Subcutaneous abdominal adipose tissue (tissue), 5 donors: Measurements from ENCODE around the gene CPNE2.
"Not testable (repeated sequence)": the region's sequence is repeated elsewhere in the genome, so short reads cannot be mapped to it uniquely, and the experiment has no call there.

Experiments
- H3K27ac ChIP-seq: one replicate; pipeline ENCODE4 v1.7.0; 2013; ENCODE audit warnings: low read depth, mild to moderate bottlenecking, inconsistent platforms, low read length, moderate library complexity
- H3K27me3 ChIP-seq, 5 donors: one replicate each; pipeline ENCODE4 v1.7.0; 2013; ENCODE audit warnings: low read length in 5 of 5, inconsistent platforms in 1 of 5; ENCODE audit not compliant: control insufficient read depth in 5 of 5, insufficient read depth in 4 of 5
- H3K36me3 ChIP-seq, 5 donors: one replicate each; pipeline ENCODE4 v1.7.0; 2013; ENCODE audit warnings: low read length in 5 of 5; ENCODE audit not compliant: control insufficient read depth in 5 of 5, insufficient read depth in 5 of 5
- H3K4me1 ChIP-seq, 5 donors: one replicate each; pipeline ENCODE4 v1.7.0; 2013; ENCODE audit warnings: low read length in 5 of 5, mild to moderate bottlenecking in 3 of 5, moderate library complexity in 1 of 5; ENCODE audit not compliant: control insufficient read depth in 5 of 5, insufficient read depth in 5 of 5
- H3K4me3 ChIP-seq, 5 donors: one replicate each; pipeline ENCODE4 v1.7.0; 2013; ENCODE audit warnings: low read length in 5 of 5, low read depth in 1 of 5
- H3K9ac ChIP-seq, 5 donors: one replicate each; pipeline ENCODE4 v1.7.0; 2013; ENCODE audit warnings: low read length in 5 of 5, mild to moderate bottlenecking in 4 of 5, moderate library complexity in 3 of 5
- H3K9me3 ChIP-seq, 5 donors: one replicate each; pipeline ENCODE4 v1.7.0; 2013; ENCODE audit warnings: low read length in 5 of 5; ENCODE audit not compliant: control insufficient read depth in 5 of 5
- donor health status: healthy.
- donor health status: healthy.
- donor health status: healthy.
- donor health status: healthy.
- donor health status: healthy.

The CPNE2 gene

DNA sequence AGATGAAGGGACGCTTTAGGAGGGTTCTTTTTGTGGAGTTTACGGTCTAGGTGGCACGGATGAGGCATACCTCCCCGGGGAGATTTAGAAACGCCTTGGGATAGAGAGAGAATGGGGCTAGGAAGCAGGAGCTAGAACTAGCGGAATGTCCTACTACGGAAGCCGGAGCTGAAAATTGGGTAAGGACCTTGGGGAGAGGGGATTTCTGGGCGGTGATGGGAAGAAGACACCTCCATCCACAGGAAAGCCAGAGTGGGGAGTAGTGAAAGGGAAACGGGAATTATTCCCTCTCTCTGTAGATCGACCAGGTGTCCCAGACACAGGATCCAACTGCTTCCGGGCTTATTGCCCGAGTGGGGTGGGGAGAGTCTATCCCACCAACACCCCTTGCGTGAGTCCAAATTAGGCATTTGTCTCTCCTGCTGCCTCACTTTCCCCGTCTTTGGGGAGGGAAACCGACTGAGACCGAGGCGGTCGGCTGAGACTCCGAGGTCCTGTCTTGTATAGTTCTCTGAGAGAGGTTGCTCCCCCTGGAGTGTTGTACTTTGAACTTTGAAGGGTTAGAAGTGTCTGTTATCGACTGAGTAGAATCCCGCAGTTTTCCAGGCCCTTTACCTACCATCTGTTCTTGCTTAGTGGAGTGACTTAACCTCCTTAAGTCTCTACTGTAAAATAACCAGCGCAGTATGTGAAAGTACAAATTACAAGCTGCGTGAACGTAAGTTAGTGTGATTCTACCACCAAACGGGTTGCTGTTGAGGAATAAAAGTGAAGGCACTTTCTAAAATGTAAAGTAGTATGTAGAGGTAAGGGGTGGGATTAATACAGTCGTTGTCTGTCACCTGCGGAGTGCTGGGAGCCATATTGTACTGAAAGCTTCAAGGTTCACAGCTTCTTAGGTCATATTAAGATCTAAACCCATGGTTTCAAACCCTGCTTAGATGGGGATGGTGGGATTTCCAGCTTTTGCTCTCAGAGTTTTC lies 94.8 kb downstream of the CPNE2 start:
- H3K9ac ChIP-seq, result peak overlapping the region; percentile 81 to 96 (median 93)
- peak overlapping the region; percentile 85 for H3K27ac ChIP-seq
- no peaks in the 10 kb centered on the region for H3K27me3 ChIP-seq
- H3K4me3 ChIP-seq, result peak overlapping the region; percentile 84 to 99 (median 90)
- H3K9me3 ChIP-seq, result no peaks in the 10 kb centered on the region
- peaks cover 0 to 2% (median 0%) of the 10 kb centered on the region in 5 donors for H3K36me3 ChIP-seq
- H3K4me1 ChIP-seq, result peaks cover 5 to 35% (median 31%) of the 10 kb centered on the region in 5 donors

DNA sequence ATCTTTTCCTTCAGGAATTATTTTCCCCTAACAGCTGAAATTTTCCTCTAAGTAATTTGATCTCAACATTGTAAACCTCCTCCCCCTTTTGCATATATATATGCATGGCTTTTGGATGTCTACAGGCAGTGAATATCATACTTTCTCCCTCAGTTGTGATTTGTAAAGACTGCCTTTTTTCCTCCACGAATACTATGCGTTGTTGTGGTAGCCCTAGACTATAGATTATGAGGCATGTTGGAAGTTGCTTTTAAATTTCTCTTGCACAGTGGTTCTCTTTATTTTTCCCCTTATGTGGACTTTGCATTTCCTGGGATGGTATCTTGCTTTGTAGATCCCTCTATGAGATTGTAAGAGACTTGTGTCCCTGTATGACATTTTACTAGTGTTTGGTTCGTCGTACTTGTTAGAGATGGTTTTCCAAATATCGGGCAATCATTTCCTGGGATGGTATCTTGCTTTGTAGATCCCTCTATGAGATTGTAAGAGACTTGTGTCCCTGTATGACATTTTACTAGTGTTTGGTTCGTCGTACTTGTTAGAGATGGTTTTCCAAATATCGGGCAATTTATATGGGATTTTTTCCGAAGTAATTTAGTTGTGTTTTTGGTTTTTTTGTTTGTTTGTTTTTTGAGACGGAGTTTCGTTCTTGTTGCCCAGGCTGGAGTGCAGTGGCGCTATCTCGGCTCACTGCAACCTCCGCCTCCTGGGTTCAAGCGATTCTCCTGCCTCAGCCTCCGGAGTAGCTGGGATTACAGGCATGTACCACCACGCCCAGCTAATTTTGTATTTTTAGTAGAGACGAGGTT lies 95.7 kb downstream of the CPNE2 start:
- H3K36me3 ChIP-seq, H3K9me3 ChIP-seq, H3K27me3 ChIP-seq, H3K27ac ChIP-seq: not testable (repeated sequence)
- Histone ChIP-seq H3K4me1 (peaks cover 5 to 35% (median 31%) of the 10 kb centered on the region in 5 donors), H3K4me3 (peak overlapping the region in 2 of 5 donors; percentile 84 to 95), H3K9ac (peak overlapping the region in 2 of 5 donors; percentile 95 to 96)

DNA sequence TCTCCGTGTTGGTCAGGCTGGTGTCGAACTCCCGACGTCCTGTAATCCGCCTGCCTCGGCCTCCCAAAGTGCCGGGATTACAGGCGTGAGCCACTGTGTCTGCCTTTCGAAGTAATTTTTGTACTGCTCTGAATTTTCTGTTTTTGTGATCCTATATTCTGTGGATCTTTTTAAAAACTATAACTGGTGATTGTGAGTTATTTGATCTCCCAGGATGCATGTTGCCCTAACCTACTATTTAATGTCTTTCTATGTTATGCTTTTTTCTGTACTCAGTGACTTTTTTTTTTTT lies 96.3 kb downstream of the CPNE2 start:
- no peak overlapping the region for H3K27ac ChIP-seq
- H3K27me3 ChIP-seq, result no peaks in the 10 kb centered on the region
- H3K4me1 ChIP-seq, result peaks cover 5 to 35% (median 31%) of the 10 kb centered on the region in 5 donors
- H3K4me3 ChIP-seq, result no peak overlapping the region
- H3K36me3 ChIP-seq, result peaks cover 0 to 2% (median 0%) of the 10 kb centered on the region in 5 donors
- H3K9ac ChIP-seq, result no peak overlapping the region
- H3K9me3 ChIP-seq, result no peaks in the 10 kb centered on the region

DNA sequence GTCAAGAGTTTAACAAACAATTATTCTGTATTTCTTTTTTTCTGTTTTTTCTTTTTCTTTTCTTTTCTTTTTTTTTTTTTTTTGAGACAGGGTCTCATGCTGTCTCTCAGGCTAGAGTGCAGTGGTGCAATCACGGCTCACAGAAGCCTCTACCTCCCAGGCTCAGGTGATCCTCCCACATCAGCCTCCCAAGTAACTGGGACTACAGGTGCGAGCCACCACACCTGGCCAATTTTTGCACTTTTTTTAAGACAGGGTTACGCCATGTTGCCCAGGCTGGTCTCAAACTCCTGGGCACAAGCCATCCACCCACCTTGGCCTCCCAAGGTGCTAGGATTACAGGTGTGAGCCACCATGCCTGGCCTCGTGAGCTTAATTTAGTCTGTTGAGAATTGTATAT lies 97.1 kb downstream of the CPNE2 start:
- H3K4me1 ChIP-seq, result peaks cover 5 to 32% (median 28%) of the 10 kb centered on the region in 5 donors
- not testable (repeated sequence) for H3K27ac ChIP-seq, H3K36me3 ChIP-seq, H3K9ac ChIP-seq, H3K27me3 ChIP-seq, H3K9me3 ChIP-seq, H3K4me3 ChIP-seq

DNA sequence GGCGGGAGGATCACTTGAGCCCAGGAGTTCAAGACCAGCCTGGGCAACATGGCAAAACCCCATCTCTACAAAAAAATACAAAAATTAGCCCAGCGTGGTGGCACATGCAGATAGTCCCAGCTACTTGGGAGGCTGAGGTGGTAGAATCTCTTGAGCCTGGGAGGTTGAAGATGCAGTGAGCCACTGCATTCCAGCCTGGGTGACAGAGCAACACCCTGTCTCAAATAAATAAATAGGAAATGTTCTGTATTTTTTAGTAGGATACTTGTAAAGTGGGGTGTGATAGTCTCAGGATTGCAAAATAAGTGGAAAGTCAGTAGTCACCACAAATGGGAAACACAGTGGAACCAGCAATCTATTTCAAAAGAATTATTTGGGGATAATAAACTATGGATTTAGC lies 97.8 kb downstream of the CPNE2 start:
- no peaks in the 10 kb centered on the region for H3K27me3 ChIP-seq
- H3K36me3 ChIP-seq, result peaks cover 0 to 2% (median 0%) of the 10 kb centered on the region in 5 donors
- peaks cover 2 to 26% (median 22%) of the 10 kb centered on the region in 5 donors for H3K4me1 ChIP-seq
- no peak overlapping the region for H3K4me3 ChIP-seq
- no peak overlapping the region for H3K27ac ChIP-seq
- peak overlapping the region in 1 of 5 donors; percentile 21 for H3K9ac ChIP-seq
- H3K9me3 ChIP-seq, result no peaks in the 10 kb centered on the region

DNA sequence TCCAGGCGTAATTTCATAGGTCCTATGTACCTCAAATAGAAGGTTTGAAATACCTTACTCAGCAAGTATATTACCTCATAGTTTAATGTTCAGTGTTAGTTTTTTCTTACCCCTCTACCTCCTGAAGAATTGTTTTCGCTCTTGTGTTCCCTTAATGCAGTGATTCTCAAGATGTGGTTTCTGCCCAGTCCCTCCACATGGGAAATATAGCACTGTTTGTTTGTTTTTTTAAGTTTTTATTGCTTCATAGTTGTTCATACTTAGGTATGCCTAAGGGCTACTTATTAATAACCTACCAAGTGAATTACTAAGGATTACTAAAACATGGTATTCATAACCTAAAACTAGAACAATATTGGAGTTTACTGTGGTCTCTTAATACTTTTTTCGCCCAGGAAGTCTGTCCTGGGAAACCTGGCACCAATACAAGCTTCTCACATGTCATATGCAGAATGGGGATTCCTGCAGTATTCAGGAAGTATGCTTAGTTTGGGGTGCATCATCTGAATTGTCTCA lies 98.7 kb downstream of the CPNE2 start:
- Histone ChIP-seq H3K27ac (no peak overlapping the region), H3K4me3 (no peak overlapping the region), H3K9me3 (no peaks in the 10 kb centered on the region), H3K4me1 (peaks cover 2 to 22% (median 19%) of the 10 kb centered on the region in 5 donors), H3K9ac (no peak overlapping the region), H3K27me3 (no peaks in the 10 kb centered on the region), H3K36me3 (peaks cover 0 to 2% (median 0%) of the 10 kb centered on the region in 5 donors)

DNA sequence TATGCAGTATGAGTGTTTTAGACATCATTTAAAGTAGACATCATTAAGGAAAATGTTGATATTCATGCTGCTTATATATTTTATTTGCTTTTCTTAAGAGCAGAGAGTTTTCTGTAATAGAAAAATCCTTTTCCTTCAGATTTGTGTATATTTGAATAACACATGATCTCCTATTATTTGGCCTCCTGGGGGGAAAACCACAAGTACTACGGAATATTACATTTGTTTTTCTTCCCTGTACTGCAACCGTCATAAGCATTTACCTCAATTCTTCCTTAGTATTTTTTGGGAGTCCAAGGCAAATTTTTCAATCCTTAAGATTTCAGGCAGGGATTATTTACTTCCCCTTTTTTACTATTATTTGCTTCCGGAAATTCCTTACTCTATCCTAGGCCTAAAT lies 99.8 kb downstream of the CPNE2 start:
- H3K27ac ChIP-seq, result no peak overlapping the region
- H3K4me3 ChIP-seq, result no peak overlapping the region
- H3K36me3 ChIP-seq, result peaks cover 0 to 2% (median 0%) of the 10 kb centered on the region in 5 donors
- no peaks in the 10 kb centered on the region for H3K9me3 ChIP-seq
- H3K9ac ChIP-seq, result no peak overlapping the region
- peaks cover 2 to 20% (median 12%) of the 10 kb centered on the region in 5 donors for H3K4me1 ChIP-seq
- no peaks in the 10 kb centered on the region for H3K27me3 ChIP-seq

DNA sequence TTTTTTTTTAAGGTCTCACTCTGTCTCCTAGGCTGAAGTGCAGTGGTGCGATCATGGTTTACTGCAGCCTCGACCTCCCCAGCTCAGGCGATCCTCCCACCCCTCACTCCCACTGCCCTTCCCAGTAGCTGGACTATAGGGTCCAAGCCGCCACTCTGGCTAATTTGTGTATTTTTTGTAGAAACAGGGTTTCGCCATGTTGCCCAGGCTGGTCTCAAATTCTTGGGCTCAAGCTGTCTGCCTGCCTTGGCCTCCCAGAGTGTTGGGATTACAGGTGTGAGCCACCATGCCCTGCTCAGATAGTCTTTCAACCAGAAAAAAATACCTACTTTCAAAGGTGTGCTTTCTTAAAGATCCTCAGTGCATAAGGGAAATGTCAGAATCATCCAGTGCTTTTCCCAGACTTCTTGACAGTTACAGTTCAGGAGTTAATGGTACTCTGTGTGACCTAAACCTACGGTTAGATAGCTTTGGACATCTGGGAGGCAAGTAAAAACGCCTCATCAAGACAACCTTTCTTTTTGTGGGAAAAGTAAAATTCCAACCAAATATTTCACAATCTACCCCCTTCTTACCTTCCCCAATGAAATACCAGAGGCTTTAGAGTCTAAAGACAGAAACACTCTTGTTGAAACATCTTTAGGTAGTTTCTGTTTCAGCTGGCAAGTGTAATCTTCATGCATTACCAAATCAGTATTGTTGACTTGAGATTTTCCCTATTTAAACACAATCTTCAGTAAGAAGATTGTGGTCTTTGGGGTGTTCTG lies 100.5 kb downstream of the CPNE2 start:
- H3K9ac ChIP-seq, result no peak overlapping the region
- peaks cover 0 to 12% (median 4%) of the 10 kb centered on the region in 5 donors for H3K4me1 ChIP-seq
- H3K4me3 ChIP-seq, result no peak overlapping the region

DNA sequence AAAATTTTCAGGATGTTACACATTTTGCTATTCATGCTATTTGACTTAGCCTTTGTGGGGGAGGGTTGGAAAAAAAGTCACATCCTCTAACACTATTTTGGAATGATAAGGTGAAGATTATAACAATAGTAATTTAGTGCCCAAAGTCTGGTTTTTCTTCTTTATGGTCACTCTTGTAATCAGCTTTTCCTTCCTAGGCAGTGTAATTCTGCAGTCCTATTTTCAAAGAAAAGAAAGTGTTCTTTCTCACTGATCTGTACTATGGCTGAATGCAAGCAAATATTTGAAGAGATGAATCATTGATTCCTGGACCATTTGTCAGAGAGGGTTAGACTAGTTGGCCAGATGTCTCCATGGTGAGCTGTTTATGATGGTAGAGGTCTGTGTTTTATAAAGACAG lies 102.1 kb downstream of the CPNE2 start:
- no peak overlapping the region for H3K4me3 ChIP-seq

More for the DNA sequence above, 100.5 kb downstream of the CPNE2 start:
- H3K27ac ChIP-seq, result no peak overlapping the region
- H3K9me3 ChIP-seq, result no peaks in the 10 kb centered on the region
- H3K36me3 ChIP-seq, result peaks cover 0 to 2% (median 0%) of the 10 kb centered on the region in 5 donors
- H3K27me3 ChIP-seq, result no peaks in the 10 kb centered on the region

More for the DNA sequence above, 102.1 kb downstream of the CPNE2 start:
- no peak overlapping the region for H3K27ac ChIP-seq
- peaks cover 0 to 2% (median 0%) of the 10 kb centered on the region in 5 donors for H3K36me3 ChIP-seq
- no peaks in the 10 kb centered on the region for H3K27me3 ChIP-seq
- no peak overlapping the region for H3K9ac ChIP-seq
- no peaks in the 10 kb centered on the region for H3K9me3 ChIP-seq
- H3K4me1 ChIP-seq, result peaks cover 0 to 10% (median 3%) of the 10 kb centered on the region in 5 donors
